ENCODE measurements around the gene KRT35. TPM values are rescaled to one million over a fixed set of nuclear protein-coding genes. Genes with fewer than 3 reads are reported as not detected.

KRT35 gene
- total RNA-seq, 4 donors from 2014 or later: not detected

DNA sequence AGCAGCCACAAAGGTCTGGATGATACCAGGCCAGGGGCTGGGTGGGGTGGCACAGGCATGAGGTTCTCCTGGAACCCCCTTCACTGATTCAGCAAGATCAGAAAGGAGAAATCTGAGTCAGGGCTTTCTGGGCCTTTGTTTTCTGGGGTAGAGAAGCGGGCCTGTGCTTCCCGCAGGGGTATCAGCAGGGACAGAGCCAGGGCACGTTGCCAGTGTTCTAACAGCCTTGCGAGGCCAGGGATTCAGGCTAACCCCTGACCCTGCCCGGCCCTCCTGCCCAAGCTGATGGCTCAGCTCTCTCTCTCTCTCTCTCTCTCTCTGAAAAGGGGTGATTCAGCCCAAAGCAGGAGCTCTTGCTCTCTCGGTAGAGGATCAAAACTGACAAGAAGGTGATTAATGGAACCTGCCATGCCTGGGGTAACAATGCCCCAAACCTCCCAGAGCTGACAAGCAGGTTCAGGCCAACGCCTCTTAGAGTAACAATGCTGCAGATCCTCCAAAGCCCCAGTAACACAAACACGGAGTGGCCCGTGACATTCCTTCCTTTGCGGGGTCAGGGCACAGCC, 26.4 kb upstream of the KRT35 start:
- Histone ChIP-seq H3K27ac (no peak overlapping the region), H3K36me3 (no peaks in the 10 kb centered on the region), H3K27me3 (no peaks in the 10 kb centered on the region), H3K4me1 (no peaks in the 10 kb centered on the region), H3K4me3 (no peak overlapping the region), H3K9me3 (no peaks in the 10 kb centered on the region)
- in situ Hi-C loops (cut with MboI; ENCODE audit: low sequenced_read_pairs in 4 of 4) (no loop called here), intact Hi-C loops (cut with DNase I; ENCODE audit: low total_unique reads) (no loop called here)
- ATAC-seq: no peak
- no peak for DNase-seq
- TF ChIP-seq, protein P1, sequence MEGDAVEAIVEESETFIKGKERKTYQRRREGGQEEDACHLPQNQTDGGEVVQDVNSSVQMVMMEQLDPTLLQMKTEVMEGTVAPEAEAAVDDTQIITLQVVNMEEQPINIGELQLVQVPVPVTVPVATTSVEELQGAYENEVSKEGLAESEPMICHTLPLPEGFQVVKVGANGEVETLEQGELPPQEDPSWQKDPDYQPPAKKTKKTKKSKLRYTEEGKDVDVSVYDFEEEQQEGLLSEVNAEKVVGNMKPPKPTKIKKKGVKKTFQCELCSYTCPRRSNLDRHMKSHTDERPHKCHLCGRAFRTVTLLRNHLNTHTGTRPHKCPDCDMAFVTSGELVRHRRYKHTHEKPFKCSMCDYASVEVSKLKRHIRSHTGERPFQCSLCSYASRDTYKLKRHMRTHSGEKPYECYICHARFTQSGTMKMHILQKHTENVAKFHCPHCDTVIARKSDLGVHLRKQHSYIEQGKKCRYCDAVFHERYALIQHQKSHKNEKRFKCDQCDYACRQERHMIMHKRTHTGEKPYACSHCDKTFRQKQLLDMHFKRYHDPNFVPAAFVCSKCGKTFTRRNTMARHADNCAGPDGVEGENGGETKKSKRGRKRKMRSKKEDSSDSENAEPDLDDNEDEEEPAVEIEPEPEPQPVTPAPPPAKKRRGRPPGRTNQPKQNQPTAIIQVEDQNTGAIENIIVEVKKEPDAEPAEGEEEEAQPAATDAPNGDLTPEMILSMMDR (IDR thresholded peaks at IDR 0.05 in 4 of 5, conservative IDR thresholded peaks at IDR 0.05 in 1 of 5): no peak
- TF ChIP-seq POLR2A (IDR thresholded peaks at IDR 0.05): no peak

DNA sequence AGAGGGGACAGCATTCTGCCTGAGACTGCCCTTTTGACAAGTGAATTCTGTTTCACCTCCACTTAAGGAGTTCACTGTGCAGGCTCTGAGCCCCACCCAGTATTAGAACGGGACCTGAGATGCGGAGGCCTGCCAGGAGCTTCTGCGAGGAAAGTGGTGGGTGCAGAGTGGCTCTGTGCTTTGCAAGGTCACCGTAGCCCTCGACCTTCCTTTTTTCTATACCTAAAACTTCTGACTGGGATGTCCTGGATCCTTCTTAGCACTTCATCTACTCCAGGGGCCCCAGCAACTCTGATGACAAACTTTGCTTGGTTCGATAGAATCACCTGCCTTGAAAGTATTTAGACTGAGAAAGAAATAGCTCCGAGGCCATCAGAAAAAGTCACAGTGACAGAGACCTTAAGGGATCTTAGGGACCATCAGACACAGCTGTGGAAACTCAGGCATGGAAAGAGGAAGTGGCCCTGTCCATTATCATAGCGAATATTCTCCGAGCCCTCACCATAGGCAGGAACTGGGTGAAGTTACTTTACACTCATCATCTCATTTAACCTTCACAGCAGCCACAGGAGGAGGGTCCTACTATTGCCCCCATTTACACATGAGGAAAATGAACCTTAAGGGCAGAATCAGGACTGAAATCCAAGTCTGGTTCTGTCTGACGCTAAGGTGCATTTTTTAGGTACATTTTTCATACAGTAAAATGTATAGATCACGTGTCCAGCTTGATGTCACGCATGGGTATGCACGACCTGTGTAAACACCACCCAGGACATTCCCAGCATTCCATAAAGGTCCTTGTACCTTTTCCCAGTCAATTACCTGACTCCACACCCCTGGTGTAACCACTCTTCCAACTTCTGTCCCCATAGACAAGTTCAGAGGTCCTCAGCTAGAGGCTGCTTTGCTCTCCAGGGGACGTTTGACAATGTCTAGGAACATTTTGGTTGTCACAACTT, 25.1 kb upstream of the KRT35 start:
- no peak for TF ChIP-seq POLR2A (IDR thresholded peaks at IDR 0.05)
- TF ChIP-seq, protein P1 (IDR thresholded peaks at IDR 0.05 in 4 of 5, conservative IDR thresholded peaks at IDR 0.05 in 1 of 5): no peak
- no peaks in the 10 kb centered on the region for H3K9me3 ChIP-seq
- no peaks in the 10 kb centered on the region for H3K36me3 ChIP-seq
- DNase-seq (no peak), ATAC-seq (no peak)
- in situ Hi-C loops (cut with MboI; ENCODE audit: low sequenced_read_pairs in 4 of 4): no loop called here
- no peaks in the 10 kb centered on the region for H3K27me3 ChIP-seq
- no peaks in the 10 kb centered on the region for H3K4me1 ChIP-seq
- H3K27ac ChIP-seq: no peak overlapping the region
- H3K4me3 ChIP-seq: no peak overlapping the region
- intact Hi-C loops (cut with DNase I; ENCODE audit: low total_unique reads): no loop called here

DNA sequence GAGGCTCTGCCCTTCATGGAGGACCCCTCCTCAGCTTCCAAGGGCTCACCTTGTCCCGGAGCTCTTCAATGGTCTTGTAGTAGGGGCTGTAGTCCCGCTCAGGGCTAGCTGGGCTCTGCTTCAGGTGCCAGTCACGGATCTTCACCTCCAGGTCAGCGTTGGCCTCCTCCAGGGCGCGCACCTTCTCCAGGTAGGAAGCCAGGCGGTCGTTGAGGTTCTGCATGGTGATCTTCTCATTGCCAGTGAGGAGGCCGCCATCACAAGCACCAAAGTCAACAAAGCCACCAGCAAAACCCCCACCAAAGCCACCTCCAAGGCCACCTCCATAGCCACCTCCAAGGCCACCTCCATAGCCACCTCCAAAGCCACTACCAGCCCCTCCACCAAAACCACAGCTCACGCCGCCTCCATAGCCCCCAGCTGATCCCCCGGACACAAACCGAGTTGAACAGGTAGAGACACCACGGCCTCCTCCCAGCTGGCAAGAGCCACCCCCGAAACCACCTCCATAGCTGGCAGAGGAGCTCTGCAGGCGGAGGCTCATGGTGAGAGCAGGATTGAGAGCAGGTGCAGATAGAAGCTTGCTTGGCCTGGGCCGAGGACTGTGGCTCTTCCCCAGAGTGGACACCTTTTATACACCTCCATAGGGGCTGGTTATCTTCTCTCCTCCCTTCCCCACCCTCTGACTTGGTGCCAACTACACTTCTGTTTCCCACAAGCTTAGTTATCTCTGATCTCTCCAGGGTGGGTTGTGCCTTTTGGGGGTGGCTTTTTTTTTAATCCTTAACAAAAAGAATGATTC, 24.3 kb upstream of the KRT35 start, which contains the start of gene KRT13:
KRT13 (minus strand) TSS at position 606 of the 802 bp plus-strand sequence; CDS start at position 544, 62 bp downstream.
- DNase-seq (no peak), ATAC-seq (no peak)
- no peak within 1 kb of the TSS for H3K4me3 ChIP-seq
- H3K4me1 ChIP-seq: no peaks in the 10 kb centered on the region
- no peak for TF ChIP-seq POLR2A (IDR thresholded peaks at IDR 0.05)
- TF ChIP-seq, protein P1 (IDR thresholded peaks at IDR 0.05 in 4 of 5, conservative IDR thresholded peaks at IDR 0.05 in 1 of 5): no peak
- in situ Hi-C loops (cut with MboI; ENCODE audit: low sequenced_read_pairs in 4 of 4) (no loop called here), intact Hi-C loops (cut with DNase I; ENCODE audit: low total_unique reads) (no loop called here)
- H3K9me3 ChIP-seq: no peaks in the 10 kb centered on the region
- H3K36me3 ChIP-seq: no peaks in the 10 kb centered on the region
- no peaks in the 10 kb centered on the region for H3K27me3 ChIP-seq
- H3K27ac ChIP-seq: no peak within 1 kb of the TSS

DNA sequence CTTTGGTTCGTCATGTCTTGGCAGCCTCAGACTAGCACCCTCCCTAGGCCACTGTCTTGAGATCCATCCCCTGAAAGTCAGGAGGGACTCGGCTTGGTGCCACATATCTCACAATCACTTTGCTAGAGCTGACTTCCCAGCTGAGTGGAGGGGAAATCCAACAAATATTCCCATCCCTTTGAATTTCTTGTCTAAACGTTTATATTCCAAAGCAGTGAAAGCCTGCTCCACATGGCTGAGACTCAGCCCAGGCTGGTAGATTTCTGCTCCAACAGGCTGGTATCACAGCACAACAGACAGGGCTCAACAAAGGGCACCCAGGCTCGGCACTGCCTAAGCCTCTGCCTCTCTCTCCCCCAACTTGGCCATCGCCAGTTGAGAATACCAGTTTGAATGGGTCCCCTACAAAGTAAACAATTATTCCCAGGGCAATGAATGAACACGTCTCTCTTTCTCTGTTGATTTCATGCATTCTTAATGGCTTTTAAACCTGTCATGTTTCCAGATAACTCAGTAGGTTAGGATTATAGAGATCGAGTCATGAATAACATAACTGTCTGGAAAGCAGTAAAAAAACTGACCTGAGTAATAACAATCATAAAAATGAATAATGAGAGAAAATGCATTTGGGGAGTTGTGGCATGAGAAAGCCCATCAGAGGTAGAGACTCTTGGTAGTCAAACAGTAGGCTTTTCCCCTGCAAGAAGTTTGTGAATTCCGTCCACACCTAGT, 23.5 kb upstream of the KRT35 start:
- intact Hi-C loops (cut with DNase I; ENCODE audit: low total_unique reads): no loop called here
- DNase-seq (no peak), ATAC-seq (no peak)
- TF ChIP-seq POLR2A (IDR thresholded peaks at IDR 0.05): no peak
- TF ChIP-seq, protein P1 (IDR thresholded peaks at IDR 0.05 in 4 of 5, conservative IDR thresholded peaks at IDR 0.05 in 1 of 5): no peak
- H3K9me3 ChIP-seq: no peaks in the 10 kb centered on the region
- no peaks in the 10 kb centered on the region for H3K27me3 ChIP-seq
- no peaks in the 10 kb centered on the region for H3K36me3 ChIP-seq
- no peaks in the 10 kb centered on the region for H3K4me1 ChIP-seq
- in situ Hi-C loops (cut with MboI; ENCODE audit: low sequenced_read_pairs in 4 of 4): no loop called here
- no peak overlapping the region for H3K4me3 ChIP-seq
- H3K27ac ChIP-seq: no peak overlapping the region

Measured in gastrocnemius medialis (tissue), 4 donors.